ENCODE data around the gene G3BP2.

- TF ChIP-seq CTCF (IDR thresholded peaks at IDR 0.05) (no peak), POLR2AphosphoS5 (IDR thresholded peaks at IDR 0.05) (no peak), POLR2A (IDR thresholded peaks at IDR 0.05) (no peak)
These were observed 1.3 kb downstream of the G3BP2 start for GRCh38 chr4:75671802-75672421.
